ENCODE results near the gene SESN3.
A peak's percentile ranks its signal among the peaks of the same experiment; 100 is the strongest.
"Not testable (repeated sequence)": the region's sequence is repeated elsewhere in the genome, so short reads cannot be mapped to it uniquely, and the experiment has no call there.

The SESN3 gene

GRCh38 chr11:95231127-95231880 lies at the start of gene SESN3:
Gene SESN3, minus strand, starts transcription at chr11:95231202. Its CDS starts 342 bp downstream, at chr11:95230860.
- peak; percentile 97 to 98 for DNase-seq

DNA sequence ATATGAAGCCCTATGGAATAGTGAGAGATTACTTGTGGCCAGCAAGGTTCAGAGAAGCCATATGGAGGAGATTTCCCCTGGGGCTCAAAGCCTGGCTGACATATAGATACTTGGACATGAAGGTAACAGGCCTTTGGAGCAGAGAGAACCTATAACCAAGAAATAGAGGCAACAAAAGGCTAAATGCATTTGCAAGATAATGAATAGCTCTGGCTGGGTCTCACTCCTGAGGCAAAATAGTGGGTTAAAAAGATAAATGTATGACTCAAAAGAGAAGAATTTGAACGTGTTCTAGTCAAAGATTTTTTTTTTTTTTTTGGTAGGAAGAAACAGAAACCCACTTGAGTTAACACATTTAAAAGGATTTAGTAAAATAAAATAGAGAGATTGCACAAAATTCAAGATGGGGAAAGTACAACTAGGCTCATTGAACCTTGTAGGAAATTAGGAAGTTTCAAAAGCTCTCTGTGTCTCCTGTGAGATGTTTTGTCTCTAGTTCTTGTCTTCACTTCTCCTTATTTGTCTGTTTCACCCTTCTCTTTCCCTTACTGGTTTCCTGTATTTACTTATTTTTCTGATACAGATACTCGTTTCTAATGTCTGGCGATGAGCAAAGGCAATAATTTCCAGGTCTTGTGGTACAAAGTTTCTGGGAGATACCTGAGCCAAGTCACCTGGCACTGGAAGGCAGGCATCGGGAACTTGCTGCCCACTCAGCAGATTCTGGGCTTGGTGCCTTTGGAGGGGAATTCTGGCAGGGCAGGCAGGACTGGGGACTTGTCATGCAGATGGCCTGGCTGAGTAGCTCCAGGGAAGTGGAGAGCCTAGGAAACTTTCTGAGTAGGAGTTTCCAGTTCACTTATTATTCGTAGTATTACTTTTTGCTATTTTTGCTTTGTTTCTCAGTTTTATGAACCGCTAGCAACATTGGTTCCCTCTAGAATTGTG lies 49.2 kb upstream of the SESN3 start:
- DNase-seq: no peak

DNA sequence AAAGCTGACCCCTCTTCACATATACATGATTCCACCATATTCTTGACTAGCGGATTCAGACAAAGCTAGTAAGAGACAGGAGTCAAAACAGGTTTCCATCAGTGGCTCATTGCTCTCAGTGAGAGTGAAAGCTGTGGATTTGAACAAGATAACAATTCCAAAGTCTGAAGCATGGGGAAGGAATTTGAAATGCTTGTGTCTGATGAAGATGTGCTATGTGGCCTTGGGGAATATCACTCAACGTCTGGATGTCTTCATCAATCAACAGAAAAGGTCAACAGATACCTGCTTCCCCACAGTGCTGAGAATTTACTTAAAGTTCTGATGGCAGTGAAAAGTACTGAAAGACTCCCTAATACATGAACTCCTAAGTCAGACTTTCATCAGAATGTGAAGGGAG lies 46.9 kb upstream of the SESN3 start:
- no peak for DNase-seq

- DNase-seq: no peak
Observed at GRCh38 chr11:95276139-95276538, 45.1 kb upstream of the SESN3 start.

- DNase-seq: not testable (repeated sequence)
Observed at GRCh38 chr11:95273618-95274017, 42.6 kb upstream of the SESN3 start.

DNA sequence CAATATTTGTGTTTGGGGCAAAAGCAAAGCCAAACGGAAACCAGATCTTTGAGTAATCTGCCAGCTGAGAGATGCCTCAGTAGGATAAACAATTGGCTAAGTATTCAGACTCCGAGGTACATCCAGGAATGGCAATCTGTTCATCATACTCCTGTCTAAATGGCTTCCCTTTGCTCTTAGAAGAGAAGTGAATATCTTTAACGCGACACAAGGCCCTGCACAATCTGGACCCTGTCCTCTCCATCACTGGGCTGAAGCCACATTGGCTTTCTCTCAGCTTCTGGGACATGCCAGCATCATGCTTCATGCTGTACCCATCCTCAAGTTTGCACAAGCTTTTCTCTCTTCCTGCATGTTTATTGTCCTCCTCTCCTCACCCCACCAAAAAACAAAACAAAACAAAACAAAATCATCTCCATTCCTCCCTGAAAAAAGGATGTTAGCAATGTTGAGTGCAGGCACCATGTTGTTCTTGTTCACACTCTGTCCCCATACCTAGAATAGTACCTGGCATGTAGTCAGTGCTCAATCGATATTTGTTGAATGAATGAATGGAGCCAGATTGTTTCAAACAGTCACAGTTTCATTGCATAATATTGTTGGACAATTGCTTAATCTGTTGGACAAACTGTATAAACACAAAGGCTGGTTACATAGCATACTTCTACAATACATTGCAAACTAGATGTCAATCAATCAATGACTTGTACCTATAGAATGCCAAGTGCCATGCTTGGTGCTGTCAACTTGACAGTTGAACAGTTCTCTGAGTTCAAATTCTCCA lies 38.2 kb upstream of the SESN3 start:
- no peak for DNase-seq

GRCh38 chr11:95268391-95268790 lies 37.4 kb upstream of the SESN3 start:
- DNase-seq: no peak

- DNase-seq: no peak
Observed at GRCh38 chr11:95267601-95268213, 36.7 kb upstream of the SESN3 start.

DNA sequence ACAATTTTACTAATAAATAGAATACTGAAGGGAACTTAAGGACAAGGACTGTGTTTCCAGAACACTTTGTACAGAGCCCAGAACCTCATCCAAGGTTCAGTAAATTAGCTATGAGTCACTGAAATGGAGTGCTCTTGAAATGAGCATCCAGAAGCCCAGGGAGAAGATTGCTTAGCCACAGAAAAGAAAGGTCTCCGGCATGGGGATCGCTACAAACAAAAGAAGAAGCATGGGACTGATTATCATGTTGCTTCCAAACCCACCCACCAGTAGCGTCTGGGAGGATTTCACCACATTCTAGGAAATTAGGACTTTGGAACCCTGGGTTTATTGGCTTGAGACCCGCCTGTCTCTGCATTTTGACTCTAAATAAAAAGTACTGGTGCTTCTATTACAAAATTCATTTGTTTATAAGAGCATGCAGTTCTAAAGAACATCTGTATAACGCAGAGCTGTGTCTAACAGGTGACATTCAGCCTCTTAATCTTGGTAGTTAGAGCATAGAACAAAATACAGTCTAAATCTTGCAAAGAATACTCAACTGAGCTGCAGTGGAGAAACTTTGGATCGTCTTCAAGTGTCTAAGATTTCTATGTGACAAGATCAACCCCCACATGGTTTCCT lies 35.9 kb upstream of the SESN3 start:
- DNase-seq: no peak

GRCh38 chr11:95264881-95265280 lies 33.9 kb upstream of the SESN3 start:
- DNase-seq: no peak

DNA sequence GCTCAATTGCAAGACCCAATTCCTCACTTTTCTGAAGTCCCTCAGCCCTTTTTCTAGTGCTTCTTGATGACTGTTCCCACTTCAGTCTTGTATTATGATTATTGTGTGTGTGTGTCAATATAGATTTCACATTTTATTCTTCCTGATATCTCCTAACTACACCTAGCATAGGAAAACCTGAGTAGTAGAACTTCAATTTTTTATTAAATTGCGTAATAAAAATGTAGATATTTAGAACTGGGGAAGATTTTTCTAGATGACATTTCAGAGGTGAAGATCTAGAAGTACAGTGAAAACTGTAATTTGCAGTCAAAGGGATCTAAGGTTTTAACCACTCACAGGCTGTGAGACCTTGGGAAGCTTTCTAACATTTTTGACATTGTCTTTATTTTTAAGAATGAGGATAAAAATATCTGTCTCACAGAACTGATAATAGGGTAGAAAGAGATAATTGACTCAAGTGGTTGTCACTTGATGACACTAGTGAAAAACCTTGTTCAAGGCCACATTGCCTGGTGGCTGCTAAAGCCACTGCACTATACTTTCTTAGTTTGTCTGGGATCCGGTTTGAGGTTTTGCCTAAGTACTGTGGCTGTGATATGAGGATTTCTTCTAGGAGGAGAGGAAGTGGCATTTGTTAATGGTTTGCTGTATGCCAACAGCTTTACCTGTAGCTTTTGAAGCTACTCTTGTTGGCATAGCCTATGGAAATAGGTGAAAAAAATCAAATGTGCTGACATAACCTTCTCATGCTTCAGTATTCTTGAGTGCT lies 32.2 kb upstream of the SESN3 start:
- DNase-seq: no peak

DNA sequence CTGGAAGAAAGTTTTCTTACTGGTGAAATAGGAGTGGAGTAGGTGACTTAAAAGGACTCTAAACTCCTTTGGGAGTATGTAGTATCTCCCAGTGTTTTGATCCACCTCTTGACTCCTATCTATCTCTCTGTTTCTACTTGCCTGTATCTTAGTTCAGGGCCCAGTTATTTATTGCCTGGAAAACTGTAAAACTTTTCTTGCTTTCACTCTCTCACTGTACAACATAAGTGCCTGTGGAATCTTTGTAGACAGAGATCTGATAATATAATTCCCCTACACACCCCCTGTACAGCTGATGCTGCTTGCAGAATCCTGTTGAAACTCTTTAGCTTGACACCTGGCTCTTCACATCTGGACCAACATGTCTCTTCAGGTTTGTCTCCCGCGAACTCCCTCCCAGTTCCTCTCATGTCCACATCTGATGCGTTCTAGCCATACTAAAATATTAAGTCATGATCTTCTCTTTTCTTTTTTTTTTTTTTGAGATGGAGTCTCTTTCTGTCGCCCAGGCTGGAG lies 26.5 kb upstream of the SESN3 start:
- DNase-seq: no peak

DNA sequence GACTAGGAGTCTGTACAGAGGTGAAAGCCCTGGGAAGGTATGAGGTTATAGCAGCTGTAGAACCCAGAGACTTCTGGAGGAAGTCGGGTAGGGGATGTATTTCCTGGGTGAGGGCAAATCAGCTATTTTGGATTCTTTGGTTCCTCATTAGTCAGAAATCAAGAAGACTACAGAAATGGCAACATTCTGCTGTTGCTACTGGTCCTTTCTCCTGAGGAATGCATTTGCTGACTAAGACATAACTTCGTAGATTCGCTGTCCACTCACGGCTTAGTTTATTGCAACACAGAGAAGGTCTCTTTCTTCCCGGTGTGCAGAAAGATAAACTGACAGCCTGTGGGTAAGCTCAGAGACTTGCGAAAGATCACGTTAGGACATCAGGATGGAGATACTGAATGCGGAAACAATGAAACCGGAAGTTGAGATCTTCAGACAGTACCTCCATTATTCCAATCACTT lies 25.3 kb upstream of the SESN3 start:
- DNase-seq: no peak

DNA sequence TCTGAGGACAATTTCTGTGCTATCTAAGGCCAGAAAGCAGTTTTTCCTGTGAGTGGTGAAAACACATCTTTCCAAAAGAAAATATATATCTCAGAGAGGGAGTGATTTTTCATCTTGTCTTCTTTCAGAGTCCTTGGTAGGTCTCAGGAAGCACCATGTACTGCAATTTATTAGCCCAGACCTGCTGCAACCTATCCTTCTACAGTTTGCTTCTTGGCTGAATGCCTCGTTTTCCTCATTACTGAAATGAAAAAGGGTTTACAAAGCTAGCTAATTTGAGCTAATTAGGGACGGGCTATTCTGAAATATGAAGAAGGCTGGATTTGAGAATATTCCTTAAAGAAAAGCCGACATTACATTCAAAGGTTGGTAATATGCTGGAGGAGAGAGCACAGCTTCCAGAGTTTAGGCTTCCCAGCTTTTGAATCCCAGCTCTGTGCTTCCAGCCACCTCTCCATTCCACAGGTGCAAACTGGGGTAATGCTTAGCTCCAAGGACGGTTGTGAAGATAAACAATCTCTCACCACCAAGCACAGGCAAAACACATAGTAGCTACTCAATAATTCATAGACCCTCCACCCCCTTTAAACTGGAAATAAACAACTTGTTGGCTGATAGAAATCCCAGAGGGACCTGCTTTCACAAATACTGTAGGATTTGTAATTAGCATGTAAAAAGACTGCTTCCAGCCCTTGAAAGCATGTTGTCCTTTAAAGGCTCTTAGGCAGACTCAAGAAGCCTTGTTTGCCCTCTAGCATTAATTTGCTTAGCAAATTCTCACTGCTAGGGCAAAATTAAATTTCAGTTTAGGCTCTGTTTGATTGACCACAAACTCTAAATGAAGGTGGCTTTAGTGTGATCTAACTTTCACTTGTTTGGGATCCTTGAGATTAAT lies 24.5 kb upstream of the SESN3 start:
- DNase-seq: no peak

GRCh38 chr11:95254716-95255115 lies 23.7 kb upstream of the SESN3 start:
- no peak for DNase-seq

GRCh38 chr11:95254131-95254704 lies 23.2 kb upstream of the SESN3 start:
- DNase-seq: peak; percentile 71 to 79

- DNase-seq: no peak
Observed at GRCh38 chr11:95253141-95253540, 22.1 kb upstream of the SESN3 start.

GRCh38 chr11:95252586-95252985 lies 21.6 kb upstream of the SESN3 start:
- DNase-seq: no peak

DNA sequence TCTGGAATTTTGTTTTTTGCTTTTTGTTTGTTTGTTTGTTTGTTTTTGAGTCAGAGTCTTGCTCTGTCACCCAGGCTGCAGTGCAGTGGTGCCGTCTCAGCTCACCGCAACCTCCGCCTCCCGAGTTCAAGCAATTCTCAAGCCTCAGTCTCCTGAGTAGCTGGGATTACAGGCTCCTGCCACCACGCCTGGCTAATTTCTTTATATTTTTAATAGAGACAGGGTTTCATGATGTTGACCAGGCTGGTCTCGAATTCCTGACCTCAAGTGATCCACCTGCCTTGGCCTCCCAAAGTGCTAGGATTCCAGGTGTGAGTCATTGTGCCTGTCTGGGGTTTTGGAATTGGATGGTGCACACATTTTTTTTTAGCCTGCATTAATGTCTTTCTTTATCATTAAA lies 20.9 kb upstream of the SESN3 start:
- not testable (repeated sequence) for DNase-seq
